GM19351 (cell line): ENCODE measurements around the gene NDUFAF3.

Experiments
- ATAC-seq: cut with Tn5 transposase; IDR thresholded peaks from one replicate; pipeline ENCODE4 v1.9.1; 2021; ENCODE audit warnings: mild to moderate bottlenecking, moderate library complexity; ENCODE audit not compliant: unreplicated experiment

The NDUFAF3 gene

DNA sequence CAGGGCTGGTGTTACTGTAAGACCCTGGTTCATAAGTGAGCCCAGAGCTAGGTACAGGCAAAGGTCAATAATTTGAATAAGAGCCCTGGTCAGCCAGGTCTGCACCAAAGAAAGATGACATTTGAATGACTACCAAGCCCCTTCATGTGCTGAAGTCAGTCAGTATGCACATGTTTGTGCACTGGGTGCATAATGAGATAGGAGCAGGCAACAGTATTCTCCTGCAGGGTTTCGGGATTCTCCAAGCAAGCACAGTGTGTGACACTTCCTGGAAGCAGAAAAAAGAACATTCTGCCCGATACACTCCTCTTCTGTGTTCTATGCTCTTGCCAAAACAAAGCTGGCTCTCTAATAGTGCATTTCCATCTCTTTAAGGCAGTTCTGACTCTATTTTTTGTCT, 12.7 kb downstream of the NDUFAF3 start:
- ATAC-seq = no peak

DNA sequence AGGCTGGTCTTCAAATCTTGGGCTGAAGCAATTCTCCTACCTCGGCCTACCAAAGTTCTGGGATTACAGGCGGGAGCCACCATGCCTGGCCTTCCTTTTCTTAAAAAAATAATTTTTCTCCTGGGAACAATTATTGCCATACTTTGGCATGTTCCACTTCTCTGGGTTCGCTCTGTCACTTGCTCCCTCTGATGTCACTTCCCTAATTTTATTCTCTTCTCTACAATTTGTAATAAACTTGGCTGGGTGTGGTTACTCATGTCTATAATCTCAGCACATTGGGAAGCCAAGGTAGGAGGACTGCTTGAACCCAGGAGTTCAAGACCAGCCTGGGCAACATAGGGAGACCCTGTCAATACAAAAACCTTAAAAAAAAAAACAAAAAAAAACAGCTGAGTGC, 13.4 kb downstream of the NDUFAF3 start:
- no peak for ATAC-seq

DNA sequence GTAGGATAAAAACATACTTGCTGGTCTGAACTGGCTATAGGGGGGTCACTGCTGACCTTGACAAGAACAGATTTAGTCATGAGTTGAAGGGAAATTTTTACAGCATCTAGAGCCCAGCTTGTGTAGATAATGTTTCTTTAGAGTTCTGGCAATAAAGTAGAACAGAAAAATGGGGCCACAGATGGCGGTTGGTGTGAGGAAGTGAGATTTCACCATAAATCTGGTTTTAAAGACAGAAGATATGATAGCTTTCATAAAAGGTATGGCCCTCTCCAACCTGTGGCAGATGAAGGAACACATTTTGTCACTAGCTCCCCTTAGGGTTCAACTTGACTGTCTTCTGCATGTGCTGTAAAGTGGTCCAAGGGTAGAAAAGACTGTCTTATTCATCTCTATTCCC, 31.6 kb downstream of the NDUFAF3 start:
- ATAC-seq = no peak

DNA sequence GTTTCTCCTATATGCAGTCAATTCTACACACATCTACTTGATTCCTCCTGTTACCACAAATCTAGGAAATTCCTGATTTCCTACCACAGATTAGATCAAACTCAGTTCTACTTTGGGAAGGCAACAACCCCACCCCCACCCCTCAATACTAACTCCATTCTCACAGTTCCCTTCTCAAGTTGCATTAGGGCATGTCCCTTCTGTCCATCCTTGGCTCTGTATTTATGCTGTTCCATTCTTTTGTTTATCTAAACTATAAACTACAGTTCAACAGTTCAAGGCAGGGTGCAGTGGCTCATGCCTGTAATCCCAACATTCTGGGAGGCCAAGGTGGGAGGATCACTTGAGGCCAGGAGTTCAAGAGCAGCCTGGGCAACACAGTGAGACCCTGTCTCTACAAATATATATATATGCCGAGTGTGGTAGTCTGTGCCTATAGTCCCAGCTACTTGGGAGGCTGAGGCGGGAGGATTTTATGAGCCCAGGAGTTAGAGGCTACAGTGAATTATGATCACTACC, 32.5 kb downstream of the NDUFAF3 start:
- ATAC-seq = no peak

DNA sequence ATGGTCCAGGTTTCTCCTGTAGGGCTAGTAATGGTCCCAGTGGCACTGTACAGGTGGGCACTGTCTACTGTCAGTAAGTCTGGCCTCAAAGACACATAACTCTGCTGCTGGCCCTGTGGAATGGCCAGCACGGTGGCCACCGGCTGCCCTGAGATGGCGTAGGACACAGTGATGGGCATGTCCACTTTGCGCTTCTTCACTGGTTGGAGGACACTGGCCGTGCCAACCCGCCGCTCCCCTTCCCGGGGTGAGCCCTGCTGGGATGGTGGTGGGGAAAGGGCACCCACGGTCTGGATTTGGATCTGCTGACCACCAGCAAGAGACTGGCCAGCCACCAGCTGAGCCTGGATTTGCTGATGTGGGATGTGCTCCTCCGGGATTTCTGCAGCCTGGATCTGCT, 35.3 kb downstream of the NDUFAF3 start:
- ATAC-seq = no peak

DNA sequence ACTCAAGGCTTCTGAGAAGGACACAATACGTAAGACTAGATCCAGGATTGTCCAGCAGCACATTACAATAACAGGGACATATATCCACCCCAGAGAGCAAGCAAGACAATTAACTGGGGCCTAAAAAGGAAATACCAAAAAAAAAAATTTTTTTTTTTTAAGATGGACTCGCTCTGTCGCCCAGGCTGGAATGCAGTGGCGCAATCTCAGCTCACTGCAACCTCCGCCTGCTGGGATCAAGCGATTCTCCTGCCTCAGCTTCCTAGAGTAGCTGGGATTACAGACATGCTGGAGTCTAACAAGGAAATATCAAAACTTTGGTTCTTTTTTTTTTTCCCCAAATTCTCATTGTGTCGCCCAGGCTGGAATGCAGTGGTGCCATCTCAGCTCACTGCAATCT, 36.1 kb downstream of the NDUFAF3 start:
- no peak for ATAC-seq
